SK-N-SH (cell line): ENCODE measurements around the gene NRIP3. TPM values are rescaled to one million over a fixed set of nuclear protein-coding genes. Genes with fewer than 3 reads are reported as not detected.

Experiments
- CTCF ChIA-PET: fragments of 300-600, 350-600 bp; formaldehyde crosslinking; extraction: SDS; loops from one replicate; lab custom pipeline; 2021; lab: Yijun Ruan, JAX
- POLR2A ChIA-PET: fragments of 350-600 bp; sonication (Branson Sonifier 250); formaldehyde crosslinking; extraction: SDS; loops from one replicate; lab custom pipeline; 2020; ENCODE audit warnings: antibody characterized with exemption, inconsistent platforms; lab: Yijun Ruan, JAX
- DNase-seq: peaks from one replicate; pipeline ENCODE4 v3.0.0; 2012
- H2AFZ ChIP-seq: fragments of 200-600 bp; sonication (generic); 2 replicates; pipeline ENCODE4 v1.8.1; 2016; ENCODE audit warnings: antibody characterized with exemption, mild to moderate bottlenecking, low read depth
- H3F3A ChIP-seq: fragments of 200-600 bp; sonication (generic); replicated peaks from 2 replicates; pipeline ENCODE3; 2016; ENCODE audit warnings: antibody characterized with exemption, mild to moderate bottlenecking; ENCODE audit not compliant: insufficient read depth
- H3K27ac ChIP-seq, 2 experiments: fragments of 200-500 bp in 1 of 2; fragments of 200-600 bp in 1 of 2; sonication (Bioruptor generic) in 1 of 2; sonication (generic), shearing (Covaris generic) in 1 of 2; 2 replicates each; pipeline versions ENCODE4 v1.5.1 to v1.6.1; 2014 to 2016; ENCODE audit warnings: low read depth in 2 of 2, inconsistent platforms in 1 of 2, low read length in 1 of 2, mild to moderate bottlenecking in 1 of 2, mixed read lengths in 1 of 2
- H3K27me3 ChIP-seq: fragments of 200-600 bp; sonication (generic), shearing (Covaris generic); 2 replicates; pipeline ENCODE4 v1.6.1; 2016; ENCODE audit warnings: mixed run types; ENCODE audit not compliant: insufficient read depth
- H3K36me3 ChIP-seq, 2 experiments: fragments of 200-500 bp in 1 of 2; fragments of 200-600 bp in 1 of 2; sonication (Bioruptor generic) in 1 of 2; sonication (generic) in 1 of 2; replicated peaks in 1 of 2; 2 replicates each; pipeline versions ENCODE3 to v1.5.1; 2014 to 2016; ENCODE audit warnings: low read length in 1 of 2, mild to moderate bottlenecking in 1 of 2; ENCODE audit not compliant: insufficient read depth in 2 of 2, control insufficient read depth in 1 of 2
- H3K4me1 ChIP-seq, 2 experiments: fragments of 200-500 bp in 1 of 2; fragments of 200-600 bp in 1 of 2; sonication (Bioruptor generic) in 1 of 2; sonication (generic), shearing (Covaris generic) in 1 of 2; 2 replicates each; pipeline versions ENCODE4 v1.5.1 to v1.6.1; 2014 to 2016; ENCODE audit warnings: low read depth in 1 of 2, low read length in 1 of 2, mixed run types in 1 of 2; ENCODE audit not compliant: insufficient read depth in 2 of 2, control insufficient read depth in 1 of 2
- H3K4me2 ChIP-seq: fragments of 200-600 bp; sonication (generic), shearing (Covaris generic); 2 replicates; pipeline ENCODE4 v1.6.1; 2017; ENCODE audit warnings: mixed run types
- H3K4me3 ChIP-seq, 2 experiments: fragments of 200-500 bp in 1 of 2; fragments of 200-600 bp in 1 of 2; sonication (Bioruptor generic) in 1 of 2; sonication (generic), shearing (Covaris generic) in 1 of 2; 2 replicates each; pipeline versions ENCODE4 v1.5.1 to v1.8.1; 2014 to 2016; ENCODE audit warnings: low read depth in 2 of 2, inconsistent platforms in 1 of 2, low read length in 1 of 2, mild to moderate bottlenecking in 1 of 2, mixed read lengths in 1 of 2, moderate library complexity in 1 of 2
- H3K79me2 ChIP-seq: fragments of 200-600 bp; sonication (generic); 2 replicates; pipeline ENCODE4 v1.8.1; 2017; ENCODE audit warnings: mild to moderate bottlenecking; ENCODE audit not compliant: insufficient read depth
- H3K9ac ChIP-seq: fragments of 200-600 bp; sonication (generic); 2 replicates; pipeline ENCODE4 v1.6.1; 2017; ENCODE audit warnings: mixed run types
- H3K9me2 ChIP-seq: fragments of 200-600 bp; sonication (generic); 2 replicates; pipeline ENCODE4 v1.6.1; 2017; ENCODE audit warnings: mixed run types
- H3K9me3 ChIP-seq: fragments of 200-600 bp; sonication (generic); 2 replicates; pipeline ENCODE4 v1.6.1; 2017; ENCODE audit warnings: mixed run types, mild to moderate bottlenecking, moderate library complexity
- H4K20me1 ChIP-seq: fragments of 200-600 bp; sonication (generic); 2 replicates; pipeline ENCODE4 v1.6.1; 2017; ENCODE audit warnings: mild to moderate bottlenecking, mixed run types; ENCODE audit not compliant: insufficient read depth
- CHD2 ChIP-seq: fragments of 150-350 bp; IDR thresholded peaks from 2 replicates; pipeline ENCODE4 v1.6.1; 2018; ENCODE audit warnings: low read length; ENCODE audit not compliant: partially characterized antibody
- CTCF ChIP-seq: fragments of 200-600 bp; sonication (generic); IDR thresholded peaks from 2 replicates; pipeline ENCODE4 v1.6.1; 2017; ENCODE audit warnings: antibody characterized with exemption, mild to moderate bottlenecking, moderate library complexity
- ELF1 ChIP-seq: IDR thresholded peaks from 2 replicates; pipeline ENCODE4 v1.4.0; 2012
- EP300 ChIP-seq, 2 experiments: IDR thresholded peaks; 2 replicates each; pipeline versions ENCODE4 v1.4.0 to v1.6.1; 2012; ENCODE audit warnings: borderline replicate concordance in 1 of 2, low read depth in 1 of 2, low read length in 1 of 2
- EZH2phosphoT487 ChIP-seq: fragments of 200-600 bp; sonication (generic); IDR thresholded peaks from 2 replicates; pipeline ENCODE4 v1.6.1; 2017; ENCODE audit warnings: low read depth, mixed run types, mild to moderate bottlenecking, antibody characterized with exemption, moderate library complexity, borderline replicate concordance
- FOXJ3 ChIP-seq: sonication (generic); formaldehyde crosslinking; IDR thresholded peaks from 2 replicates; pipeline ENCODE4 v1.5.1; 2020; ENCODE audit warnings: mild to moderate bottlenecking, missing genetic modification reagents
- GATA2 ChIP-seq: sonication (generic); formaldehyde crosslinking; IDR thresholded peaks from 2 replicates; pipeline ENCODE4 v1.5.0; 2020; ENCODE audit warnings: mild to moderate bottlenecking, missing genetic modification reagents
- JUND ChIP-seq: IDR thresholded peaks from 2 replicates; pipeline ENCODE4 v1.4.0; 2012
- MEF2A ChIP-seq: IDR thresholded peaks from 2 replicates; pipeline ENCODE4 v1.4.0; 2012; ENCODE audit warnings: low read depth, borderline replicate concordance
- MXI1 ChIP-seq: IDR thresholded peaks from 2 replicates; pipeline ENCODE4 v1.6.1; 2012; ENCODE audit warnings: mild to moderate bottlenecking, low read depth, low read length, improper control_type of control experiment
- NRF1 ChIP-seq: IDR thresholded peaks from 2 replicates; pipeline ENCODE4 v1.6.1; 2012; ENCODE audit warnings: low read depth, mild to moderate bottlenecking, low read length
- PBX3 ChIP-seq: IDR thresholded peaks from 2 replicates; pipeline ENCODE4; 2012
- POLR2AphosphoS5 ChIP-seq: IDR thresholded peaks from 2 replicates; pipeline ENCODE4 v1.6.1; 2012; ENCODE audit warnings: low read depth, low read length
- RAD21 ChIP-seq: IDR thresholded peaks from 2 replicates; pipeline ENCODE4 v1.6.1; 2012; ENCODE audit warnings: mild to moderate bottlenecking, low read length
- RFX5 ChIP-seq: IDR thresholded peaks from 2 replicates; pipeline ENCODE4 v1.6.1; 2012; ENCODE audit warnings: mild to moderate bottlenecking, improper control_type of control experiment, low read length
- RXRA ChIP-seq: IDR thresholded peaks from 2 replicates; pipeline ENCODE4 v1.4.0; 2012; ENCODE audit warnings: low read depth, mild to moderate bottlenecking, borderline replicate concordance
- SIN3A ChIP-seq: IDR thresholded peaks from 2 replicates; pipeline ENCODE4 v1.6.1; 2012; ENCODE audit warnings: low read depth, mild to moderate bottlenecking, low read length, moderate library complexity, borderline replicate concordance
- TCF12 ChIP-seq: IDR thresholded peaks from 2 replicates; pipeline ENCODE4 v1.4.0; 2012
- TEAD4 ChIP-seq: IDR thresholded peaks from 2 replicates; pipeline ENCODE4 v1.4.0; 2012; ENCODE audit warnings: mild to moderate bottlenecking, borderline replicate concordance; ENCODE audit not compliant: insufficient read depth
- USF2 ChIP-seq: fragments of 150-350 bp; IDR thresholded peaks from 2 replicates; pipeline ENCODE4 v1.6.1; 2017; ENCODE audit warnings: antibody characterized with exemption, low read length, low read depth, borderline replicate concordance
- YY1 ChIP-seq: IDR thresholded peaks from 2 replicates; pipeline ENCODE4 v1.4.0; 2012; ENCODE audit warnings: low read depth, mild to moderate bottlenecking
- WGBS: methylation state at CpG from one replicate; pipeline ENCODE4 v1.1.6; 2017; ENCODE audit warnings: low lambda C conversion rate; 5-methylcytosine and 5-hydroxymethylcytosine counted together
- polyA plus RNA-seq, 3 experiments: library from polyadenylated mRNA; depleted of rRNA; stranded (reverse); fragments of >200 nt; gene quantifications; 2 replicates each; pipeline ENCODE4 v1.2.3, GENCODE V29; 2012

NRIP3 gene
- polyA plus RNA-seq, 1 of the 3 experiments (the other 2 are of a cell fraction) = 2.1 TPM

- no peak for TF ChIP-seq PBX3
- no peak for TF ChIP-seq USF2
- TF ChIP-seq MXI1 = no peak
- TF ChIP-seq RFX5 = no peak
- TF ChIP-seq POLR2AphosphoS5 = no peak
- TF ChIP-seq FOXJ3 (CRISPR knock-in tag) = no peak
- no peak for TF ChIP-seq NRF1
Observed at GRCh38 chr11:9025101-9025850, 21.5 kb upstream of the NRIP3 start (continued).

- TF ChIP-seq YY1 (no peak), JUND (no peak), RXRA (no peak), SIN3A (no peak), GATA2 (CRISPR knock-in tag) (no peak), EZH2phosphoT487 (no peak), TEAD4 (no peak), CTCF (no peak), ELF1 (no peak), MEF2A (no peak), RFX5 (no peak), EP300 (IDR thresholded peaks at IDR 0.05; ENCODE audit: borderline replicate concordance in 1 of 2, low read depth in 1 of 2, low read length in 1 of 2) (no peak), RAD21 (no peak), CHD2 (no peak), TCF12 (no peak)
Observed at GRCh38 chr11:9022961-9023680, 19.3 kb upstream of the NRIP3 start.

More at GRCh38 chr11:9022961-9023680, 19.3 kb upstream of the NRIP3 start:
- Histone ChIP-seq H3F3A (no peaks in the 10 kb centered on the region), H3K4me1 (no peaks in the 10 kb centered on the region), H3K4me3 (no peak overlapping the region), H3K4me2 (no peak overlapping the region), H3K79me2 (no peaks in the 10 kb centered on the region), H3K36me3 (no peaks in the 10 kb centered on the region), H3K27ac (no peak overlapping the region), H3K9me3 (no peaks in the 10 kb centered on the region), H3K9ac (no peak overlapping the region), H3K9me2 (no peaks in the 10 kb centered on the region), H4K20me1 (no peaks in the 10 kb centered on the region), H3K27me3 (no peaks in the 10 kb centered on the region), H2AFZ (no peak overlapping the region)
- DNase-seq = no peak
- POLR2A ChIA-PET = no interaction called here
- CTCF ChIA-PET = interaction anchor here (3.6 to 5.4 kb wide), 2 partner anchors 8 to 115 kb away, joined by 21 to 28 read pairs; no protein-coding TSS in a partner anchor
- 79% methylated on average over 9 of the region's 9 CpGs for WGBS
